Smooth muscle cell of the brain vasculature (primary cell): ENCODE results near the gene GPC3.
"Not testable (repeated sequence)": the region's sequence is repeated elsewhere in the genome, so short reads cannot be mapped to it uniquely, and the experiment has no call there.

ENCODE experiments used
- DNase-seq: peaks from one replicate; pipeline ENCODE4 v3.0.0-alpha.2; 2012; ENCODE audit warnings: low read depth, low spot score

GPC3 gene

DNA sequence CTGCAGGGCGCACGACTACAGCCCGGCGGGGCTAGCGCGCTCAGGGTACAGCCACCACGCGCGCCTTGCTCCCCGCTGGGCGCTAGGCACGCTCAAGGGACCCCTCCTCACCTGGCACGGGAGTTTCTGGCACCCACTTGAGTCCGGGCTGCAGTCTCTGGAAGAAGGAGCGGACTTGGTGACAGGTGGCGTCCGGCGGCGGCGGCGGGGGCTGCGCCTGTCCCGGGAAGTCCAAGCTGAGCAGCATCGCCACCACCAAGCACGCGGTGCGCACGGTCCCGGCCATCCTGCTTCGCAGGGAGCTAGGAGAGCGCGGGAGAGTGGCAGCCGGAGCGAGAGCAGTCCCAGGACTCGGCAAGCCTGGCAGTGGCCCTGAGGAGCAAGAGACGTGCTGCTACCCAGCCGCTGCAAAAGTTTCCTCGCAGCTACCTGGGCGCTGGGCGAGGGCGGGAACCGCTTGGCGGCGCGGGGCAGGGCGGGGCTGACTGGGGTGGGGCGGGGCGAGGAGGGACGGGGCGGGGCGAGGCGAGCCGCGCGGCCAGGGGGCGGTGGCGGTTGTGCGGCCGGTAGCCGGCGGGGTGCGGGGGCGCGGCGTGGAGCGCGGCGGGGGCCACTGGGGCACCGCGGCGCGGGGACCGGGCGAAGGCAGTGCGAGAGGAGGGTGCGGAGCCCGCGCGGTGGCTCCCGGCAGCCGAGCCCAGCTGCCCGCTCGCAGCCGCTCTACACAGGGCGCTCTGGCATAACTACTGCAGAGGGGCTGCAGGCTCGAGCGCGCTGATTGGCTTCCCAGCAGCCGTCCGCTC, at the start of gene GPC3:
Gene GPC3 (minus strand): TSS at position 431 of the 803 bp plus-strand sequence.
- no peak for DNase-seq

DNA sequence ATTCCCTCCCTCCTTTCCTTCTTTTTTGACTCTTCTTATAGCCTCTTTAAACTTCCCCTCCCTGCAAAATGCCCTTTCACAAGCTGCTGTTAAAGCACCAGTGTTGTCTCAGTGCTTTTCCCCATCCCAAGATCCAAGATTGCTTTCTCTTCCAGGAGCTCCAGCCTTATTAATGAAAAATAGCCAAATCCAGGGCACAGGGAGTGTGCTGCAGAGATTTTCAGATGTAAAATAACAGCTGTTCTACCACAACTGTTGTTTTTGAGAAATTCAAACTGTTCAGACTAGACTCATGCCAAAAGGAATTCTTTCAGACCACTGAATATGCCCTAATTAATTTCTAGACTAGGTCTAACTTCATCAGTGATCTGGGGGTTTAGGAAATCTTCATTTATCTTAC, 47.0 kb upstream of the GPC3 start:
- DNase-seq = no peak

DNA sequence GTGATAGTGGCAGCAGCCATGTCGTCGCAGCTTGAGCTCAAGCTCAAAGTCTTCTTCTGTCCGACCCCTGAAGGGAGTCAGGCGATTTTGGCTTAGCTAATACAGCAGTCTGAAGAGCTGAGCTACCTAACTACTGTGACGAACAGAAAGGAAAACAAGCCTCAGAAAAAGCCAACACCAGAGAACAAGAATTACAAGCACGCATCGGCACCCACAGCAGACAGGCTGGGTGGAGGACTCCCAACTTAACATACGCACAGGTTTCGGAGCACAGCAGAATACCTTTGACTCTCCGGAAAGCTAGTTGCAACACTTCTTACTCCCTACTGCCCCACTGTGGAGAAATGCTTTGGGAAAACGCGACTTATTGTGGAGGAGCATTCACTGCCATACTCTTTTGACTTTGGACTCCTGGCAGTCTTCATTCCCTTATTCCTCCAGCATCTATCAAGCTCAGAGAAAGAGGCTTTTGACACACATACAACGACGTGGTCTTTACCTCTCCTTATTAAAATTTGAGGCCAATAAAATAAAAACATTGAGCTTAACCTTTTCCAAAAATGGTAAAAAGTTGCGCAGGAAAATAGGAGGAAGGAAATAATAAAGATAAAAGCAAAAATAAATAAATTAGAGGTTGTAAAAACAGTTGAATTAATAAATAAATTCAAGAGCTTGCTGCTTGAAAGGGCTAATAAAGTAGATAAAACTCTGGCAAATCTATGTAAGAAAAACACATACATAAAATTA, 41.3 kb upstream of the GPC3 start:
- no peak for DNase-seq

DNA sequence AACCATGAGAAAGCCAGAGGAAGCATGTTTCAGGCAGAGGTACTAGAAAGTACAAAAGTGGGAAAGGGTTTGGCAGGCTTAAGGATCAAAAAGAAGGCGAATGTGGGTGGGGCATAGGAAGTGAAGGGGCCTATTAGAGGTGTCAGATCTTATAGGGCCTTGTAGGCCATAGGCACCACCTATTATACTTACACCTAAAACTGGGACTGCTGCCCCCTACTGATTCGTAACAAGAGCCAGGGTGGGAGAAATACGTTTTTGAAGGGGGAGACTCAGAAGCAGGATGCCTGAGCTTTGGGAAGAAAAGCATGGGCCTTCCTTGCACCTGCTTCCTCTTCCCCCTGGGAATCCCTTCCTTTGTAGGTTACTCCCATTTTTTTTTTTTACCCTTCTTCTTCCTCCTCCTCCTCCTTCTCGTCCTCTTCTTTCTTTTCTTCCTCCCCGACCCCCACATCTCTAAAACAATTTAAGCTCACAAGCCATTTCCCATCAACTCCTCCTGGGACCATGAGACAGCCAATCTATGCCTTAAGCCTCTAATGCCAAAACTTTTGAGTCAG, 40.7 kb upstream of the GPC3 start:
- DNase-seq = no peak

DNA sequence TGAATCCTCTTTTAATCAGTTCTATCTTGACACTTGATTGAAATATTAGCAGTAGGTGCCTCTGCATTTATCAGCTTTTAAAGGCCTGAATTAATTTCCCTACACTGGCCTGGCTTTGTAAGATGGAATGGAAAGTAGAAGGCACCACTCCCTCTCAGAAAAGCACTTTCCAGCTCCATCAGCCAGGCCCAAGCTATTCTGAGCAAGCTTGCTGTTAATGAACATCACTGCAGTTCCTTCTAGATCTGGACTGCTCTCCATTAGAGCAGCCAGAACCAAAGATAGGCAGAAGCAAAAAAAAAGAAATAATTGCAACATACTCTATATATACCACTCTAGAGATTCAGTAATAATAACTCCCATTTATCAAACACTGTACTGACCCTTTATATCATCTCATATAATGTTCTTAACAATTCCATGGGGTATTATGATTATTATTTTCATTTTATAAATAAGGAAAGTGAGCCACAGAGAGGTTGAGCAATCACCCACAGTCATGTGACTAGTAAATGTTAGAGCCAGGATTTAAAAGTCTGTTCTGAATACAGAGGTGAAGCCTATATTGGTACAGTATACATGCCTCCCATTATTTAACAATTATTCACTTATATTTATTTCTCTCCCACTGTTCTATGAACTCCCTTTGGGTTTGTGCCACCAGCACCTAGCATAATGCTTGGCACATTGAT, 39.4 kb upstream of the GPC3 start:
- no peak for DNase-seq

DNA sequence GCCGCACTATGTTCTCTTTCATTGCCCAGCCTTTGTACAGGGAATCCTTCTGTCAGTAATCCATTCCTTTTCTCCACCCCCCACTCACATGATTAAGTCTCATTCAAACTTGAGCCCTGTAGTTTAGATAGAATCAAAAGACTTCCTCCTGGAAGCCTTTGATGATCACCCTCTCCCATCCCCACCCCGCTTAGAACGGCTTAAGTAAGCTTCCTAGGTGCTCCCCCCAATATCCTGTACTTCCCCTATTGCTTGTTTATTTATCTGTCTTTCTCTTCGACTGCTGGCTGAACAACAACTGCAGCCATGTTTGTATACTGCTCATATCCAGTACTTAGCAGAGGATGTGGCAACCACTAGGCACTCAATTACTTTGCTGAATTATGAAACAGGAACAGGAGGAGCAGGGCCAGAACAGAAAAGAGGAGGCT, 38.5 kb upstream of the GPC3 start:
- DNase-seq = no peak

DNA sequence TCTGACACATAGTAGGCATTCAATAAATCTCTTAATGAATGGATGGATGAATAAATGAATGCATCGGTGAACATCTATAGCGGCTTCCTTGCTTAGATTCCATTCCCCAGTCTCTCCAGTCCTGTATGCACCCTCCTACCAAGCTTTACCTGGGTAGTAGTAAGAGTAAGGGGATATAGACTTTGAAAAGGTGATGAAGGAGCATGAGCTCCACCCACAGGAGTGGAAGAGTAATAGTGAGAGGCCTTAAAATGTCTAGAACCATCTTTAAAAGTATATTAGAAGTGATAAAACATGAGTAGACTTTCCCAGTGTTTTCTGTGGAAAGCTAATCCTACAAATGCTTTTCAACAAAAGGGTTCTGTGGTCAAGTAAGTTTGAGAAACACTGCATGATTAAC, 35.5 kb upstream of the GPC3 start:
- no peak for DNase-seq

DNA sequence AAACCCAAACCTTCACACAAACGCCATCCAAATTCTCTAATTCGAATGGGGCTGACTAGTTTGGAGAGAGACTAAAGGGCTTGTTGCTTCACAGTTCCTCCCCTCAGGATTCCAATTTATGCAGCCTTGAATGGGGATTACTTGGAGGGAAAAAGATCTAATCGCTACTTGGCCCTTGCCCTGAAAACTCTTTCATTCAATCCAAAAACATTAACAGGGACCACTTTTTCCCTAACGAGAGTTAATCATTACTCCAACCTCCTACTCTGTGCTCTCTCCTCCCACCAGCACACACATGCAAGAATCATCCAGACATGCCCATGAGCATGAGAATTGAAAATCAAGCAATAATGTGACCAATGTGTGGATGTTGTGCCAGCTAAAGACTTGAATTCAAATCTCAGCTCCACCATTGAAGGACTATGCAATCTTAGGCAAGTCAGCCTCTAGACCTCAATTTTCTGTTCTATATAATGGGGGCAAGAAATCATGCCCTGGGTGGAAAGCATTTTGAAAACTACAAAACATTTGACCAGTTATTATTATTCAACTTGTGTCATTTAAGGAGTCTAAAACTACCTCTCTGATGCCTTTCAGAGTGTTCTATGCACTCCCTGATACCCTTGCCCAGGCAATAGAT, 34.3 kb upstream of the GPC3 start:
- no peak for DNase-seq

DNA sequence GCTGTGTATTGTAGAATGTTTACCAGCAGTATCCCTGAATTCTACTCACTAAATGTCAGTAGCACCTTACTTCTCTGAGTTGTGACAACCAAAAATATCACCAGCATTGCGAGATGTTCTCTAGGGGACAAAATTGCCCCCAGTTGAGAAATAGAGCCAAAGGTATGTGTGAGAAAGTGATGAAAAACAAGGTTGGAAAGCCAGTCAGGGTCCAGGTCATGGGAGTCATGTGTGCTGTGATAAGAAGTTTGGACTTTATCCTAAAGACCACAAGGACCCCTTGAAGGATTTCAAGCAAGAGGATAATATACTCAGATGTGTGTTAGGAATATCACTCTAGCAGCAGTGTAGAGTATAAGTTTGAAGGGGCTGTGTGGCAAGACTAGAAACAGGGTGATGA, 30.9 kb upstream of the GPC3 start:
- DNase-seq = not testable (repeated sequence)

DNA sequence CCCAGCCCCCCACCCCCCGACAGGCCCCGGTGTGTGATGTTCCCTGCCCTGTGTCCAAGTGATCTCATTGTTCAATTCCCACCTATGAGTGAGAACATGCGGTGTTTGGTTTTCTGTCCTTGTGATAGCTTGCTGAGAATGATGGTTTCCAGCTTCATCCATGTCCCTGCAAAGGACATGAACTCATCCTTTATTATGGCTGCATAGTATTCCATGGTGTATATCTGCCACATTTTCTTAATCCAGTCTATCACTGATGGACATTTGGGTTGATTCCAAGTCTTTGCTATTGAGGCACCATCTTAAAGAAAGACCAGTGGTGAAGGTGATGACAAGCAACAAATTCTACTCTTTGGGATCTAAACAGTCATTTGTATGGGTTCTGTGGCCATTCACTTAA, 30.1 kb upstream of the GPC3 start:
- DNase-seq = not testable (repeated sequence)

DNA sequence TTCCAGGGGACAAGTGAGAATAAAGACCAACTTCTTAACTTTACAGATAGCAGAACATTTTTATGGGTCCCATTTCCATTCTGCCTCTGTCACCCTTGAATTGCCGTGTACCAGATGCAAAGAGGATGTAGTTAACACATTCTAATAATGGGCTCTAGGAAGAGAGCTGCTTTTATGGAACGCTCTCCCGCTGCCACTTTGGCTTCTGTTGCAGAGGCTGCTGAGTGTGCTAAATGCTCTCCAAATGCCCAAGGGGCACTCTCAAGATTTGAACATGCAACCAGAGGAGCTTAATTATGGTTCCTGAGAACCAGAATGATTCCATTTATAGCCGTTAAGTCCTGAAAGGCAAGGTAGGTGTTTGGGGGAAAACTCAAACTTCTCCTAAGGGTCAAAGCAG, 28.1 kb upstream of the GPC3 start:
- DNase-seq = no peak

DNA sequence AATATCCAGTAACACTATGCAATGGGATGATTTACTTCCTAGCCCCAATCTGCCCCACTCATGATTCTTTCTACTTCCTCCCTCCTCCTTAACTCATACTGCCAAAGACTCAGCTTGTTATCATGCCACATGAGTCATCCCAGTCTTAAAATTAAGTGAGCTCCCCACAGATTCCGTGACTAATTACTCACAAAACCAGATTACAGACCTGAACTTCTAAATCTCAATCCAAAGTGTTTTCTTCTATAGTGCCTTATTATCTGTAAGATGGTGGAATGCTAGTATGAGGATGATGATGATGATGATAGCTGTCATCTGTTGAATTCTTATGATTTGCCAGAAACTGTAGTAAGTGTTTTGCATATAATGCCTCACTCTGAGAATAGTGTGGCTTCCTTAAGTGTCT, 27.7 kb upstream of the GPC3 start:
- no peak for DNase-seq

DNA sequence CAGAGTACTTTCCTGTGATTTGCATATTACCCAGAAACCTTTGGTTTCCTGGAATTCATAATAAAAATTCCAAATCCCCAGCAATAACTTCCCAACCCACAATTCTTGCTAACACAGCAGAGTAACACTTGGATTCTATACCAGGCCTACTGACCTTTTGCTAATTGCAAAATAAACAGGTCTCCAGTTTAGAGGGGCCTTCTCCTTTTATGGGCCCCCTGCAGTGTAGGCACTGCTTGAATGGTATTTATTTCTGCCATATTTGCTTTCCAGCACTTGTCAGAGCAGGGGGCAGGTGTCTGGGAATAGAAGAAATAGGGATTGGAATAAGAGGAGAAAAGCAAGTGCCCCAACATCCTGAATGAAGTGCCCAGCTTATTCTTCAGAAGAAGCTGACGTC, 25.3 kb upstream of the GPC3 start:
- no peak for DNase-seq

DNA sequence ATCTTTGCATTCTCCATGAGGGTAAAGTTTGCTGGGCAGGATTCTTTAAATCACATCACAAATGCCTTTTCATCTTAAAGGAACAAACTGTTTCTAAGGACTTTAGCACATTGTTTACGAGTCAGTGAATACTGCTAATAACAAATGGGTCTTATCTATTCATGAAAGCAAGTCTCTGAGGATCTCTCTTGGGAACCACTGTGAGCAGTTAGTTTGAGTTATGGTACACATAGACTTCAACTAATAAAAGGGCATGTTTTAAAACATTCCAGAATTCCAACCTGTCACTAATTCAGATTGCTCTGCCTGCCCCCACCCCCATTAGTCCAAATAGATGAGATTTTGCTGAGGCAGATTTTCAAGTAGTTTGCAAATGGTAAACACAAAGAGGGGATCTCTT, 22.3 kb upstream of the GPC3 start:
- DNase-seq = no peak

DNA sequence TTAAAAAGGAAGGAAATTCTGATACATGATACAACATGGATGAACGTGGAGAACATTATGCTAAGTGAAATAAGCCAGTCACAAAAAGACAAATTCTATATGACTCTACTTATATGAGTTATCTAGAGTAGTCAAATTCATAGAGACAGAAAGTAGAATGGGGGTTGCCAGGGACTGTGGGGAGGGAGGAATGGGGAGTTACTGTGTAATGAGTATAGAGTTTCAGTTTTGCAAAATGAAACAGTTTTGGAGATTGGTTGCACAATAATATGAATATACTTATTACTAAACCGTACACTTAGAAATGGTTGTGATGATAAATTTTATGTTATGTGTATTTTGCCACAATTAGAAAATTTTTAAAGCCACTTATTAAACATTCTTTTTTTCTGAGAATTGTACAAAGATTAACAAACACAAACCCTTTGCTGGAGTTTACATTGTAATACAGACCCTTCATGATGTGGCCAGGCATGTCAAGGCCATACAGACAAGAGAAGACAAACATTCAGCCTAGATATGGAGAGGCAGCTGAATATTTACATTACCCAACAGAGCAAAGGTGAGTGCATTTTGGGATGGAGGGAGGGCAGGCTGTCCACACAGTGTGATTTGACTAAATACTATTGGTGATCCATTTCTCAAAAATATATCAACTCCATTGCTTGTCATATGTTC, 21.2 kb upstream of the GPC3 start:
- no peak for DNase-seq

DNA sequence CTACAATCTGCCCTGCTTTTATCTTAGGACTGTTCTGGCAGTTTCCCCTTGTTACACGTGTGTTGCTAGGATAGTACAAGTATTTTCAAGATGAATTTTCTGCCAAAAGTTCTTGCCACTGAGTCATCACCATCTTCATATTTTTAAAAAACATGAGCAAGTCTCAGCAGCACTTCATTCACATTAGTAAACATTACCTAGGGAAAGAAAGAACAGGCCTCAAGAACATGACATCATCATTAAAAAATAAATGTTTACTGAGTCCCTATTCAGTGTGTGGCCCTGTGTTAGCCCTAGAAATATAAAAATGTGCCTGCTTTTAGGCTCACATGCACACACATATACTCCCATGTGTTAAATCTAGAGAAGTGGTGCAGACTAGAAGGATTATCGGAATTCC, 18.7 kb upstream of the GPC3 start:
- no peak for DNase-seq

DNA sequence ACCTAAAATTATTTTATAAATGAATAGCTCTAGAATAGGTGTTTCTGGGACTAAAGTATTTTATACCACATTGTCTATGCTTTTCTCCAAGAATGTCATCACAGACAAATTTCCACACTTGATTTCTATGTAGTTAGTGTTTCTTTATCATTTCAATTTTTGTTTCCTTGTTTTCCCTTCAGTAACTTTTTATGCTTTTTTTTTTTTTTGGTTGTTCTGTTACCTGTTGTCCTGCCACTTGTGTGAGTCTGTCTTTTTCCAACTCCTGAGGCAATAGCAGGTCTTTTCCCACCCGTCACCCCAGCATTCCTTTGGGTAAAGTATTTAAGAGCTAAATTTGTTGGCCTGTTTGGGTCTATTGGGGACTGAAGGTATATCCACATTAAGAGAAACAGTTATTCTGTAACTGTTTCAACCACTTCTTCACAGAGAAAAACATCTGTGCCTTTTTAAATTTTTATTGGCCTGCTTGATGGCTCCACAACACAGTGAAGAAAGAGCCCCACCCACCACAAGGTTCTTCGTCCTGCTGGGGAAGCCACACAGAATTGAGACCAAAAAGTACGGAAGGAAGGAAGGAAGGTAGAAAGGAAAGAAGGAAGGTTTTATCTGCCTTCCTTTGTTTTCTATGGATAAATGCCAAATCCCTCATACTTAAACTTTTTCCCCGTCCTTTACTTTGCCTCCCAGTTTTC, 17.7 kb upstream of the GPC3 start:
- DNase-seq = no peak

DNA sequence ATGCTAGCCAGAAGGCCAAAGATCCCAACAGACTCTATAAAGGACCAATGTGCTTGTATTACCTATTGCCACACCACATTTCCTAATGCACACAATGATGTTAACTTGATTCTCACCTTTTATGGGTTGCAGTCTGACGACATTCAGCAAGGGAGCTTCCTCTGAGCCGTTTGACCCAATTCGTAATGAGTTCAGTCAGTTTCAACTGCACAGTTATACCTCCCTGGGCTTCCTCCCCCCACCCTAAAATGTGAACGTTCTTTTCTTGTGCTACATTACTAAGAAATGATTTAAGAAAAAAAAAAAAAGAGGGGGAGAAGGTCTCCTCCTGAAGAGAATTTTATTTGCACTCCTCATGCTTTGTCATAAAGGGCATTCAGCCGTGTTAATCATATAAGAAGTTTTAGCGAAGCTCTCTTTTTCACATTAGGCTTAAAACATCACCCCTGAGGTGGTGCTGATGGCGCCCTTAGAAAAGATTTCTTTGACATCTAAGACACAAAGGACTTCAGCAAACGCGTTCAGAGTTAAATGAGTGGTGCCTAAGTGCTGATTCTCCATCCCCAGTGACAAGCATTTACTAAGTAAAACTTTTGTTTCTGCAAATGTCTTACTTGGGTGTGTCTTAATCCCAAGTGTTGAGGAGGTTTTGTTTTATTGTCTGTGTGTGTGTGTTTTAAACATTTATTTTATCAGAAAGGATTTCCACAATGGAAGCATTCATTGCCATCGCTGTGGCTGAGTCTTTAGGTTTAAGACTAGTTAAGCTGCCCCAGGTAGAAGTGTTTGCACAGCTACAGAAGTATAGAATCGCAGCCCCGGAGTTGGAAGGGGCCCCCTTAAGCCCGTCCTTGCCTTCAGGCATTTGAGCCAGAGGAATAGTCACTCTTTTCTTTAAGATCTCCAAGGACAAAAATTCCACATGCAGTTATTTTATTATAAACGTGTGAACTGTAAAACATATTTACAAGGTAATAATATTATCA, 15.2 kb upstream of the GPC3 start:
- no peak for DNase-seq

DNA sequence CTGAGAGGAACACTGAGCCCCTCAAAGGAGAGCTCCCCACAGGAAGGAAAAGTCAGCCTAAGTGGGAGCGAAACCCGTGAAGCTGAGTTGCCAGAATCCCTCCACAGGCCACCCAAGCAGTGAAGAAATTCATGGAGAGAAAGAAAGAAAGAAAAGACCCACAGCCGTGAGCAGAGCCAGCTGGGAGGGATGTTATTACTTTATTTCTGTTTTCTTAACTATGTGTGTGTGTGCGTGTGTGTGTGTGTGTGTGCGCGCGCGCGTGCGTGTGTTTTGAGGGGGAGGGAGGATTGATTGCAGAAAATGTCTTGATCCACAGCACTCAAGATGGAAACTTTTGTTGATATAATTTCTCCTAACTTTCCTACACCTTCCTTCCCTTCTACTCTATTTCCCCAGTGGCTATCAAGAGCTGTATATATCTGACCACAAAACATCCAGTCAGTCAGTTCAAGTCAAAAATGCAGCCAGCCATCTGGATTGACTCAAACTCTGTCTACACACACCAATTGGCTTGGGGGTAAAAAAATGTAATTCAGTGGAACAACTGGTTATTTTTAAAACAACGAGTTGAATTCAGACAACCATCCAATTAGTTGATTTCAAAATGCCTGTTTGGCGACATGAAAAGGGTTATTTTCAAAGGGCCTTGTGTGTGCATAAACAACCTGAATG, 13.8 kb upstream of the GPC3 start:
- DNase-seq = no peak
